ENCODE data around the gene BSG.
"Not testable (repeated sequence)": the region's sequence is repeated elsewhere in the genome, so short reads cannot be mapped to it uniquely, and the experiment has no call there.

The BSG gene

GRCh38 chr19:573519-573825 is 1.1 kb downstream of the BSG start:
- no peak for DNase-seq

- DNase-seq: no peak
These were observed 2.5 kb downstream of the BSG start for GRCh38 chr19:574658-575526.

- DNase-seq: no peak
These were observed 3.4 kb downstream of the BSG start for GRCh38 chr19:575527-576506.

- no peak for DNase-seq
These were observed 4.5 kb downstream of the BSG start for GRCh38 chr19:576768-577438.

GRCh38 chr19:577439-578392 is 5.3 kb downstream of the BSG start:
- no peak for DNase-seq

- DNase-seq: no peak
These were observed 6.9 kb downstream of the BSG start for GRCh38 chr19:579111-579841.

GRCh38 chr19:579842-580155 is 7.4 kb downstream of the BSG start:
- DNase-seq: no peak

GRCh38 chr19:580274-580835 is 8.0 kb downstream of the BSG start:
- DNase-seq: no peak

GRCh38 chr19:581399-582111 is 9.2 kb downstream of the BSG start:
- DNase-seq: no peak

GRCh38 chr19:582497-583197 is 10.3 kb downstream of the BSG start:
- DNase-seq: no peak

- no peak for DNase-seq
These were observed 11.0 kb downstream of the BSG start for GRCh38 chr19:583198-583967.

GRCh38 chr19:583968-584239 is 11.5 kb downstream of the BSG start:
- DNase-seq: no peak

GRCh38 chr19:584240-585001 is 12.0 kb downstream of the BSG start:
- peak; percentile 59 for DNase-seq

- DNase-seq: not testable (repeated sequence)
These were observed 12.8 kb downstream of the BSG start for GRCh38 chr19:585146-585545.

- DNase-seq: no peak
These were observed 13.2 kb downstream of the BSG start for GRCh38 chr19:585551-586110.

GRCh38 chr19:588093-588740 is 15.8 kb downstream of the BSG start:
- DNase-seq: peak; percentile 50

Data from activated CD4-positive, alpha-beta T cell treated with anti-CD3 and anti-CD28 coated beads for 1 hour (primary cell).